GM12892 (cell line): ENCODE results near the gene EIF1.

ENCODE experiments used
- POLR2A ChIP-seq: IDR thresholded peaks from 2 replicates; pipeline ENCODE4 v1.6.1; 2011; ENCODE audit warnings: low read depth, low read length, control low read depth
- TAF1 ChIP-seq: IDR thresholded peaks from 2 replicates; pipeline ENCODE4 v1.6.1; 2011; ENCODE audit warnings: low read depth, mild to moderate bottlenecking, control low read depth, low read length, borderline replicate concordance

DNA sequence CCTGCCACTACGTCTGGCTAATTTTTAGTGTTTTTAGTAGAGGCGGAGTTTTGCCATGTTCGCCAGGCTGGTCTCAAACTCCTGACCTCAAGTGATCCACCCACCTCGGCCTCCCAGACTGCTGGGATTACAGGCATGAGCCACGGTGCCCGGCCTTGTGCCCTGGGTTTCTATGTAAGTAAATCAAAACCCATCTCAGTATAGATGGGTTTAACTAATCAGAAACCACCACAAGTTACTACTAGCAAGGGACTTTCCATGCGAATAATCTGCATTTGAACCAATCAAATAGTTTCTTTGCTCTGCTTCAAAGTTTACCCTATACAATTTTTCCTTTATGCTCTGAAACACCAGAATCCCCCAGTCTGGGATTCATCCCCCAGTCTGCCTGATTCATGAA, 16.5 kb upstream of the EIF1 start:
- no peak for TF ChIP-seq TAF1
- no peak for TF ChIP-seq POLR2A
